Testis (tissue), 3 donors: ENCODE results near the gene CSTB. TPM values are rescaled to one million over a fixed set of nuclear protein-coding genes. Genes with fewer than 3 reads are reported as not detected.

ENCODE experiments used
- DNase-seq: peaks from one replicate; pipeline ENCODE4 v3.0.0-alpha.2; 2019
- H3K27ac ChIP-seq, 2 donors: fragments of 200-600 bp; sonication (generic); one replicate each; pipeline ENCODE4 v1.5.1; 2019
- H3K27me3 ChIP-seq: fragments of 200-600 bp; sonication (generic); one replicate; pipeline ENCODE4 v1.5.1; 2019
- H3K36me3 ChIP-seq: fragments of 200-600 bp; sonication (generic); one replicate; pipeline ENCODE4 v1.5.1; 2017; ENCODE audit warnings: low read depth; ENCODE audit errors: missing control alignments
- H3K4me1 ChIP-seq: fragments of 200-600 bp; sonication (generic); one replicate; pipeline ENCODE4 v1.5.1; 2019
- H3K4me3 ChIP-seq, 2 donors: fragments of 200-600 bp; sonication (generic); one replicate each; pipeline ENCODE4 v1.5.1; 2017 to 2019
- H3K9me3 ChIP-seq: fragments of 200-600 bp; sonication (generic); one replicate; pipeline ENCODE4 v1.5.1; 2017
- CTCF ChIP-seq, 3 experiments: fragments of 450-650 bp in 2 of 3; fragments of 200-600 bp in 1 of 3; sonication (generic) in 1 of 3; IDR thresholded peaks; one replicate each; pipeline ENCODE4 v1.5.1; 2016 to 2019; ENCODE audit warnings: antibody characterized with exemption in 3 of 3, mild to moderate bottlenecking in 2 of 3, moderate library complexity in 1 of 3
- POLR2A ChIP-seq: fragments of 450-650 bp; IDR thresholded peaks from one replicate; pipeline ENCODE4 v1.6.1; 2017; ENCODE audit warnings: antibody characterized with exemption, mild to moderate bottlenecking, moderate library complexity
- WGBS, 2 donors: methylation state at CpG; one replicate each; pipeline ENCODE4 v1.1.5; 2018; 5-methylcytosine and 5-hydroxymethylcytosine counted together
- intact Hi-C: fragments of 100-400 bp; cut with DNase I; formaldehyde crosslinking; loops from one replicate; pipeline ENCODE4 v1.15.1; 2023; ENCODE audit warnings: low total_unique reads
- polyA plus RNA-seq: library from polyadenylated mRNA; stranded (reverse); fragments of 350-450 nt; fragmentation: Illumina TruSeq; extraction: RNeasy Lipid Tissue Mini Kit (QIAGEN cat#74804); gene quantifications from one replicate; pipeline ENCODE4 v1.2.3, GENCODE V29; 2014; ENCODE audit warnings: low read depth, low replicate concordance; ENCODE audit not compliant: insufficient read depth
- total RNA-seq, 2 donors: library from RNA; depleted of rRNA; stranded (reverse); fragments of >200 nt; gene quantifications; one replicate each; pipeline ENCODE4 v1.2.3, GENCODE V29; 2016

The CSTB gene
- total and polyA plus RNA-seq, 3 donors from 2014 or later, result 23.9 to 49.5 (median 31.0) TPM

GRCh38 chr21:43801006-43801783 lies 25.1 kb upstream of the CSTB start:
- no peak for TF ChIP-seq CTCF (IDR thresholded peaks at IDR 0.05)
- TF ChIP-seq POLR2A, result no peak
- Histone ChIP-seq H3K27ac (no peak overlapping the region), H3K36me3 (no peaks in the 10 kb centered on the region), H3K4me3 (no peak overlapping the region), H3K4me1 (no peaks in the 10 kb centered on the region), H3K27me3 (no peaks in the 10 kb centered on the region), H3K9me3 (no peaks in the 10 kb centered on the region)
- 95% methylated on average over 40 to 41 of the region's 42 CpGs for WGBS, 2 donors
- intact Hi-C loops, result no loop called here
- no peak for DNase-seq

- TF ChIP-seq CTCF (IDR thresholded peaks at IDR 0.05), result no peak
- TF ChIP-seq POLR2A, result no peak
- Histone ChIP-seq H3K36me3 (no peaks in the 10 kb centered on the region), H3K9me3 (no peaks in the 10 kb centered on the region), H3K27me3 (no peaks in the 10 kb centered on the region), H3K27ac (no peak overlapping the region), H3K4me1 (no peaks in the 10 kb centered on the region), H3K4me3 (no peak overlapping the region)
- intact Hi-C loops, result no loop called here
- DNase-seq, result no peak
- 85 to 91% methylated on average over 14 of the region's 14 CpGs for WGBS, 2 donors
These were observed 24.5 kb upstream of the CSTB start for GRCh38 chr21:43800566-43800965.

- H3K36me3 ChIP-seq, result no peaks in the 10 kb centered on the region
- DNase-seq, result no peak
- intact Hi-C loops, result no loop called here
- H3K4me3 ChIP-seq, result no peak overlapping the region
- H3K9me3 ChIP-seq, result no peaks in the 10 kb centered on the region
- no peaks in the 10 kb centered on the region for H3K27me3 ChIP-seq
- no peaks in the 10 kb centered on the region for H3K4me1 ChIP-seq
- TF ChIP-seq CTCF (IDR thresholded peaks at IDR 0.05), result no peak
- no peak for TF ChIP-seq POLR2A
- WGBS, 2 donors, result 93 to 99% methylated on average over 8 to 17 of the region's 17 CpGs
- H3K27ac ChIP-seq, result no peak overlapping the region
These were observed 24.0 kb upstream of the CSTB start for GRCh38 chr21:43800124-43800523.

- H3K27ac ChIP-seq, result no peak overlapping the region
- 91 to 92% methylated on average over 7 to 19 of the region's 19 CpGs for WGBS, 2 donors
- H3K9me3 ChIP-seq, result no peaks in the 10 kb centered on the region
- intact Hi-C loops, result no loop called here
- no peaks in the 10 kb centered on the region for H3K36me3 ChIP-seq
- H3K27me3 ChIP-seq, result no peaks in the 10 kb centered on the region
- no peak overlapping the region for H3K4me3 ChIP-seq
- no peak for TF ChIP-seq POLR2A
- no peak for TF ChIP-seq CTCF (IDR thresholded peaks at IDR 0.05)
- peaks cover 3% of the 10 kb centered on the region for H3K4me1 ChIP-seq
- no peak for DNase-seq
These were observed 23.3 kb upstream of the CSTB start for GRCh38 chr21:43799301-43799840.
